Left renal cortex interstitium (tissue), 4 donors: Measurements from ENCODE around the gene SLC30A7. TPM values are rescaled to one million over a fixed set of nuclear protein-coding genes. Genes with fewer than 3 reads are reported as not detected.
A peak's percentile ranks its signal among the peaks of the same experiment; 100 is the strongest.
"Not testable (repeated sequence)": the region's sequence is repeated elsewhere in the genome, so short reads cannot be mapped to it uniquely, and the experiment has no call there.

Source experiments
- DNase-seq, 4 donors: peaks; one replicate each; pipeline ENCODE4 v3.0.0-alpha.2; 2013; ENCODE audit warnings: low read depth in 4 of 4, low spot score in 2 of 4, missing footprints in 1 of 4
- polyA plus RNA-seq, 4 donors: library from polyadenylated mRNA; unstranded; fragments of 120-200 nt; gene quantifications; one replicate each; pipeline ENCODE4 v1.2.1, GENCODE V29; 2013; ENCODE audit not compliant: insufficient read length in 4 of 4

Gene SLC30A7
- polyA plus RNA-seq, 4 donors = 14.5 to 22.9 (median 16.6) TPM

DNA sequence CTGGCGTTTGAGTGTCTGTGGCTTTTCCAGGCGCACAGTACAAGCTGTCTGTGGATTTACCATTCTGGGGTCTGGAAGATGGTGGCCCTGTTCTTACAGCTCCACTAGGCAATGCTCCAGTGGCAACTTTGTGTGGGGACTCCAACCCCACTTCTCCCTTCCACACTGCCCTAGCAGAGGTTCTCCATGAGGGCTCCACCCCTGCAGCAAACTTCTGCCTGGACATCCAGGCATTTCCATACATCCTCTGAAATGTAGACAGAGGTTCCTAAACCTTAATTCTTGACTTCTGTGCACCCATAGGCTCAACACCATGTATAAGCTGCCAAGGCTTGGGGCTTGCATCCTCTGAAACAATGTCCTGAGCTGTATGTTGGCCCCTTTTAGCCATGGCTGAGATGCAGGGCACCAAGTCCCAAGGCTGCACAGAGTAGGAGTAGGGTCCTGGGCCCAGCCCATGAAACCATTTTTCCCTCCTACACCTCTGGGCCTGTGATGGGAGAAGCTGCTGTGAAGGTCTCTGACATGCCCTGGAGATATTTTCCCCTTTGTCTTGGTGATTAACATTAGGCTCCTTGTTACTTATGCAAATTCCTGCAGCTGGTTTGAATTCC lies 5.9 kb upstream of the SLC30A7 start:
- DNase-seq = not testable (repeated sequence)

DNA sequence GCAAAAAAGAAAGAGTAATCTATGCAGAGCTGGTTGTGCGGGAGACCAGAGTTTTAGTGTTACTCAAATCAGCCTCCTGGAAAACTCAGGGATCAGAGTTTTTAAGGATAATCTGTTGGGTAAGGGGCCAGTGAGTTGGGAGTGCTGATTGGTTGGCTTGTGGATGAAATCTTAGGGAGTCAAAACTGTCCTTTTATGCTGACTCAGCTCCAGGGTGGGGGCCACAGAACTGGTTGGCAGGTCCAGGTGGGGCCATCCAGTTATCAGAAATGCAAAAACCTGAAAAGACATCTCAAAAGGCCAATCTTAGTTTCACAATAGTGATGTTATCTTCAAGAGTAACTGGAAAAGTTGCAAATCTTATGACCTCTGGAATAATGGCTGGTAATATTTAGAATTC lies 4.5 kb upstream of the SLC30A7 start:
- DNase-seq = no peak

DNA sequence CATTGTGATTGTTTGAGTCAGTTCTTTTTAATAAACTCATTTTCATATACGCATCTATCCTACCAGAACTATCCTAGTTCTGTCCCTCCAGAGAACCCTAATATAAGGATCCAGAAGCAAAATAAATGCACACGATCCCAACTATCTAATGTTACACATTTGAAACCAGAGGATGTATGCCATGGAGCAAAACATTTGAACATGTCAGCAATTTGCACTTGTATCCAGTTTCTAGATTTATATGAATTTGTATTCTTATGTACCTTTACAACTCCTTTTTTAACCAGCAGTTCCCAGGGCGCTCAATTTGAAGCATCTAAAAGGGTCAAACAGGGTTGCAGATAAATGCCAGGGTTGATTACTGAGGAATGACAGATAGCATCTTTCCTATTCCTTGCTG lies 3.3 kb upstream of the SLC30A7 start:
- DNase-seq = no peak

DNA sequence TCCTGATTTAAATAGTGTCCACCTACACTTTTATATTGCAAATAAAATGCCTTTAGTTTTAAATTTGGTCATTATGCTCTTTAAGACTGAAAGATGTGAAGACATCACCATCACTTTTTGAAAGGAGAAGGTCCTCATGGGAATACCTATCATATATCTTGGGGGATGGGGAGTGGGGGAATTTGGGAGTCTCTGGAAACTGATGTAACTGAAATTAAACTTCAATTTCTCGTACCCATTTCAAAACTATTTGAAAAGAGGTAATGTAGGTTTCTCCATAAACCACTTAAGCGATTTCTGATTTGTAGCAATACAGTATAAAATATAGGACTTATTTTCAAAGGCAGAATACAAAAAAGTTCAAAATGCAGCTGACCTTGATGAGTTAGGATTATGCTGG lies 2.2 kb upstream of the SLC30A7 start:
- DNase-seq = no peak

DNA sequence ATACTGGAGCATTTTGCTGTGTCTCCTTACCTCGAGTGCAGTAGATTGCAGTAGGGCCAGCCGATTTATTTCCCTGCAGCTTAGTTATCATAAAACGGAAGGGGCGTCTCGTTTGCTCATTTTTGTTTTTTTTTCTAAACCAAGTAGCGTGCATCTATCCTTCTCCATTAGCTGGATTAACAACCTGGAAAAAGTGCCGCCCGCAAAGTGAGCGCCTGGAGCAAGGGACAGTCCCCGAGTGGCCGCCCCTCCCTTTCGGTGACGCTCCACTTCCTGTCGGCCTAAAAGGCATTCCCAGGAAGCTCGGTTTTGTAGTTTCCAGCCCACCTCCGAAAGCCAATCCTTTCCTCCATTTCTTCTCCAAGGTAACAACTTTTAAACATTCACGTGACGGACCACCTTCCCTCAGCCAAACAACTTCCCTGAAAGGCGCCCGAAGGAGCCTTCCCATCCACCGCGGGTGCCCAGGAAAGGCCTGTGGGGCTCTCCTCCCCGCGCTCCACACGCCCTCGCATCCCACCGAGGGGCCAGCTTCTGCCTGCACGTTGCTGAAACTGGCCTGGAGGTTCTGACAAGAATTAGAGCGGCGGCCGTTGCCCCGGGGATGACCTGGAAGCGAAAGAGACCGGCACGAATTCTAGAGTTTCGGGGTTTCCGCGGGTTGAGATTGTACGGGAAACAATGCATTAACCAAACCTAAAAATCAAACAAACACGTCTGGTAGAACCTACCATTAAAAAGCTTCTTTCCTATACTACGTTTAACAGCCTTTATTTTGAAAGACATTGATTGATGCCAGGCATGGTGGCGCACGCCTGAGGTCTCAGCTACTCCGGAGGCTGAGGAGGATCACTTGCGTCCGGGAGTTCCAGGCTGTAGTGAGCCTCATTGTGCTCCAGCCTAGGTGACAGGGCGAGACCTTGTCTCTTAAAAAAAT lies 1.0 kb upstream of the SLC30A7 start, which contains the start of gene EXTL2:
Gene EXTL2 (minus strand): TSS at position 240 of the 937 bp plus-strand sequence. CDS start 6,085 bp downstream, outside the sequence.
- peak; percentile 79 to 90 (median 88) for DNase-seq

DNA sequence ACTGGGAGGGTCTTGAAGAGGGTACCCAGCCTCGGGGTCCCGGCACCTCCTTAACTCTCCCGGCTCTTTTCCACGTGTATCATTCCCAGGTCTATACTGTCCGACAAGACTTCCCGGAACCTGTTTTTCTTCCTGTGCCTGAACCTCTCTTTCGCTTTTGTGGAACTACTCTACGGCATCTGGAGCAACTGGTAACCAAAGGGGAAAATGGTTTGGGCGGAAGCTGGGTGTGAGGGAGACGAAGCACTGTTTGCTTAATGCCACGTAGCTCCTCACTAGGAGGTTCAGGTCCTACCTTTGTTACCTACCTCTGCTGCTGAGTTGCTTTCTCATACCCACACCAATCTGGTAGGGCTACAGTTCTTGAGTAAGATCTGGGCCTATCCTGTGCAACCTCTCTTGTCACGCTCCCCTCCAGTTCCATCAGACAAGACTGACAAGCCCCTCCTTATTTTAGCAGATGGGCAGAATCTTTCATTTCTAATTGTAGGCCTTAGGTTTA lies 642 bp downstream of the SLC30A7 start:
- DNase-seq = peak; percentile 24 to 34 (median 30)

DNA sequence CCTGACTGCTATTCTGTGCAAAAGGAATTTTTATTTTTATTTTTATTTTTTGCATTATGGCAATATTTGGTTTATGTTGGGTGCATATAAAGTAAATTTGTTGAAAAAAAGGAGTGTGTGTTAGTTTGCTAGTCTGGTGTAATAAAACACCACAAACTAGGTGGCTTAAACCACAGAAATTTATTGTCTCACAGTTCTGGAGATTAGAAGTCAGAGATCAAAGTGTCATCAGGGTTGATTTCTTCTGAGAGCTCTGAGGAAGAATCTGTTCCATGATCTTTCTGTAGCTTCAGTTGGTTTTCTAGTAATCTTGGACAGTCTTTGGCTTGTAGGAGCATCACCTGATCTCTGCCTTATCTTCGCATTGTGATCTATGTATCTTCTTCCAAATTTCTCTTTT lies 6.5 kb downstream of the SLC30A7 start:
- DNase-seq = no peak

DNA sequence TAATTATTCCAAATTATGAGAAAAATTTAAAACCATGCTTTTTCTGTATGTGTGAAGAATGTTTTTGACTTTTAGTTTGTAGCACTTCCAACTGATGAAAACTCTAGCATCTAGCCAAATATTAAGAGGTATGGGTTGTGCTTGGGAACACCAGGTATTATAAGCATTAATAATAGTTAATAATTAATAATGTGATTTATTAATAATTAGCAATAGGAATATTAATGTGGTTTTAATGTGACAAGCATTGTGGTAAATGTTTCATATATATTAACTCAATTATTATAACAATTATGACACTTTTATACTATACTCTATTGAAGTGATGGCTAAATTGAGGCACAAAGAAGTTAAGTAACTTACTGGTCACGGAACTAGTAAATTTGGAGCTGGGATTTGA lies 7.9 kb downstream of the SLC30A7 start:
- DNase-seq = no peak

DNA sequence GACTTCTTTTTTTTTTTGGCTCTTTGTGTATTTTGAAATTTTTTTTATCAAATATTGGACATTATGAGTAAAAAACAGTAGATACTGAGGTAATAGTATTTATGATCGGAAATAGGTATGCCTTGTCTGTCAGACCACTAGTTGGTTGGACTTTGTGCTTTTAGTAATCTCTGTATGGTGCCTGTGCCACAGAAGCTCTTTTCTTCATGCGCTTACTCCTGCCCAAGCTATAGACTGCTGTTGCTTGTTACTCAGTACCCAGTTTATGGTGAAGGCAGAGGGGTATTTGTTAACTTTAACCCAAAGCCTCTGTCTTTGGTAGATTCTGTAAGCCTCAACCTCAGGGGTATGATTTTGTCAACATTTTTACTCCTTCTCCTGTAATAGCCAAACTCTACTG lies 8.6 kb downstream of the SLC30A7 start:
- DNase-seq = no peak

DNA sequence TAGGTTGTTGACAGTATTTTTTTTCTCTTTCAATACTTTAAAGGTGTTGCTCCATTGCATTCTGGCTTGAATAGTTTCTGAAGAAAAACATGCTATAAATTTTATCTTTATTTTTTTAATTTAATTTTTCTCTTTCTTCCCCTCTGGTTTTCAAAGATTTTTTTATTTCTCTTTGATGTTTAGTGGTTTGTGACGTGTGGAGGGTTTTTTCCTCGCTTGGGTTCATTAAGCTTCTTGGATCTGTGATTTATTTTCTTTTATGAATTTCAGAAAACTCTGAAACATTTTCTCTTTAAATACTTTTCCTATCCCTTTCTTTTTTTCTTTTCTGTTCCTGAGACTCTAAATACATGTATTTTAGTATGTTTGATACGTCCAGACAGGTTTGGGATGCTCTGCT lies 9.3 kb downstream of the SLC30A7 start:
- DNase-seq = no peak

DNA sequence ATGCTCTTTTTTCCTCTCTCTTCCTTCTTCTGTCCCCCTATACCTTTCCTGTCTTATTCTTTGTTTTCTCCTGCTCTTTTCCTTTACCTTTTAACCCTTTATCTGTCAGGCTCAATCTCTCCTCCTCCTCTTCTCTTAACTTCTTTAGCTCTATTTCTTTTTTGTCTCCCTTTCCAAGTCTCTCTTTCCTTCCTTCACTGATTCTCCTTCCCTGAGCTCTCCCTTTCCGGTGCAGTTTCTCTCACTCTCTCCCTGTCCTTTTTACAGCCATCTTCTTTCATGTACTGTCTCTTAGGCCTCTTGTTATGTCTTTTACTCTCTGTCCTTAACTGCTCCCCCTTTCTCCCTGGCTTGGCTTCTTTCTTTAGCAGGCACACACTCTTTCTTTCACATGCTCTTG lies 12.0 kb downstream of the SLC30A7 start:
- no peak for DNase-seq

DNA sequence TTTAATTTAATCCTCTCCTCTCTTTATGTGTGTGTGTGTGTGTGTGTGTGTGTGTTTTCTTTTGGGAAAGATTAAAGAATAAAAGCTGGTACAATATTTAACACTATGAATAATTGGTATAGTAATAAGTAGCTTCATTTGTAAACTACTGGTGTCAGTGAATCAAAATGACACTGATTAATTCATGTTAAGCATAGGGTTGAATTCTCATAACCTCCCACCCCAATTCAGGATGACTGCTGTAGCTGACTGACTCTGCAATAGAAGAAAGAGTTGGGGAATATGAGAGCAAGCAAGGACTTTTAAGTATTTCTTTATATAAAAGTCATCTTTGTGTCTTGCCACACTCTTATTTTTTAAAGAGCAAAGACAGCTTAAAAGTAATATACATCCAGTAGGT lies 13.1 kb downstream of the SLC30A7 start:
- no peak for DNase-seq

DNA sequence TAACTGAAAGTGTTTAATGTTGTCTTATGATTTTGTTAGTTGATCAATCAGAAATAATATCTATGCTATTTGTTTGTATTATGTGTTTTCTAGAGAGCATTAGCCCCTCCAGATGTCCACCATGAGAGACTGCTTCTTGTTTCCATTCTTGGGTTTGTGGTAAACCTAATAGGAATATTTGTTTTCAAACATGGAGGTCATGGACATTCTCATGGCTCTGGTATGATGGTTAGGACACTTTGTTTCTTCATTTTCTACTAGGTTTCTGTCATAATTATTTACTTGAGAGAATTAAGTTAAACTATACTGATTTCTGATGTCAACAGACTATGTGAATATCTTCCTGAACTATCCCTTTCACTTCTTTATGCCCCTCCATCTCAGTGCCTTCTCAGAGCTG lies 16.1 kb downstream of the SLC30A7 start:
- DNase-seq = no peak

DNA sequence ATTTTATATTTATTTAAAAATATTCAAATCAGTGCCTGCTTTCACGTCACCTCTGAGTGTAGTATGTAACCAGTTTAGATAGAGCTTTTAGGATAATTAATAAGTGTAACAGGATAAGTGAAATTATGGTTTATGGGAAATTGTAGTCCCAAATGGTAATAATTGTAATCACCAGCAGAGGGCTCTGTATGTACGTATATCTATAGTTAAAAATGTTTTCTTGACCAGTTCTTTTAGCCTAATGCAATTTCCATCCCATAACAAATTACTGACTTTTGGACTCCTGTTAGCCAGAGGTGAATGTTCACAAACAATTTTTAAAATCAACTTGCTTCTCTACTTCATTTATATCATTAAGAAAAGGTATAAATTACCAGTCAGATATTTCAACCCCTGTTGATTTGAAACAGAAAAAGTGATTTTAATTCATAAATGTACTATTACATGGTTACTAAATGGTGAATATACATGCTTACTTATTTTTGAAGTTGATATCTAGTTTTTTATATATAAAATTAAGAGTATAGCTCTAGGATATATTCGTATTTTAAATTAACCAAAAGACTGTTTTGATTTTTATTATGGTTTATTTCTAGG lies 25.3 kb downstream of the SLC30A7 start:
- peak; percentile 18 to 33 (median 27) for DNase-seq

DNA sequence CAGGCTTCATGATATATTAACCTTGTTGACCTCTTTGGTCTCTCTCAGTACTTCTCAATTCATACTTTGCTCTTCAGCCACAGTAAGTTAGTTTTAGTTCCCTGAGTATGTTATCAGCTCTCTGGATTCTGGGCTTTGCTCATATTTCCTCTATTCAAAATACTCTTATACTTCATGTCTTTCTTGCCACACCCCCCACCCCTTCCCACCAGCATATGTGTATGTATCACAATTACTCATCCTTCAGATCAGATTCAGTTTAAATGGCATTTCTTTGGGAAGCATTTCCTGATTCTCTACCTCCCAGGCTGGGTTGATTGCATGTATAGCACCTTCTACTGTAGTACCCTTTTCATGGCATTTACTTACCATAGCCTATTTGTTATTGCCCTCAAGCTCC lies 28.3 kb downstream of the SLC30A7 start:
- DNase-seq = no peak

DNA sequence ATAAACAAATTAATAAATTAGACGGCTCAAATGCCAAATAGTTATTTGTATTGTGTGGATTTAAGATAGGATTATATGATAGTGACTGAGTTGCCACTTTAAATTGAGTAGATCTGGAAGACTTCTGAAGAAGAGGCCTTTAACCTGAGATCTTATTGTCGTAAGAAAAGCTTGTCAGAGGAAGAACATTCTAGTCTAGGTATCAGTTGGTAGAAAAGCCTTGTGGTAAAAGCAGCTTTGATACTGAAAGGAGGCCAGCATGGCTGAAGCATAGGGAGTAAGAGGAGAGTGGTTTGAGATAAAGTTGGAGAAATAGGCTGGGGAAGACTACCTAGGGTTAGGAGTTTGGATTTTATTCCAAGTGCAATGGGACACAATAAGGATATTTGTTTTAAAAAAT lies 29.1 kb downstream of the SLC30A7 start:
- DNase-seq = no peak

DNA sequence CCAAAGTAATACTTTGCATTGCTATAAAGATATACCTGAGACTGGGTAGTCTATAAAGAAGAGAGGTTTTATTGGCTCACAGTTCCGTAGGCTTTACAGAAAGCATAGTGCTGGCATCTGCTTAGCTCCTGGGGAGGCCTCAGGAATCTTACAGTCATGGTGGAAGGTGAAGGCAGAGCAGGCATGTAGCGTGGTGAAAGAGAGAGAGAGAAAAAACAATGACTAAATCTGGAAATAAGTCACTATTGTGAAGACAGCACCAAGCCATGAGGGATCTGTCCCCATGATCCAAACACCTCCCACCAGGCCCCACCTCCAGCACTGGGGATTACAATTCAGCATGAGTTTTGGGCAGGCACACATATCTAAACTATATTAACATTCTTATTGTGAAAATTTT lies 30.4 kb downstream of the SLC30A7 start:
- no peak for DNase-seq

DNA sequence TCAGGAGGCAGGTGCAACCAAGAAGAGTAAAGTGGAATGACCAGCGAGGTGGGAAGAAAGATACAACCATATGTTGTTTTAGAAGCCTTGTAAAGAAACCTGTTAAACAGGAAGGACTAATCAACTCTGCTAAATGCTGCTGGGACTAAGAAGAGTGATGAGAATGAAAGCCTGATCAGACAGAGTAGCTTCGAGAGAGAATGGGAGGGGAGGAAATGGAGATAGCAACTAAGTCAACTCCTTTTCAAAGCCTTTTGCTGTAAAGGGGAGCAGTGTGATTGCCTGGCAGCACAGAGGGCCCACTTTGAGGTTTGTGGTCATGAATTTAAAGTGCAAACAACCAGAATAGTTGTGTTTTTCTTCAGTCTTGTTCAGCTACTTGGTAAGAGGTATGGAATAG lies 31.4 kb downstream of the SLC30A7 start:
- DNase-seq = no peak

DNA sequence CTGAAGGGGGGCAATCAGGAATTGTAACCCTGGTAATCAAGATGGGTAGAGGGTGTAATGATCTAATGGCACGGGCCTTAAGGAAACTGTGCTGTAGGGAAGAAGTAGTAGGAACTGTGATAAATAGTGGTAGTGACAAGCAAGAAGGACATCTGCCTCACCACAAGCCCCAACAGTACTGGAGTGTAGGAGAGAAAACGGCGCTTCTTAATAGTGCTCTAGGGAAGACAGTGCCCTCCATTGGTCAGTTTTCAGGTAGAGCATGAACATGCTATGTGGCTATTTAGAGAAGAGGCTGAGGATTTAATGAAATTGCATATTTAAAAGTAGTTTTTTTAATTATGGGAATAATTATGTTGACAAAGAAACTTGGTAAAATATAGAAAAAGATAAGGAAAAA lies 32.2 kb downstream of the SLC30A7 start:
- no peak for DNase-seq

DNA sequence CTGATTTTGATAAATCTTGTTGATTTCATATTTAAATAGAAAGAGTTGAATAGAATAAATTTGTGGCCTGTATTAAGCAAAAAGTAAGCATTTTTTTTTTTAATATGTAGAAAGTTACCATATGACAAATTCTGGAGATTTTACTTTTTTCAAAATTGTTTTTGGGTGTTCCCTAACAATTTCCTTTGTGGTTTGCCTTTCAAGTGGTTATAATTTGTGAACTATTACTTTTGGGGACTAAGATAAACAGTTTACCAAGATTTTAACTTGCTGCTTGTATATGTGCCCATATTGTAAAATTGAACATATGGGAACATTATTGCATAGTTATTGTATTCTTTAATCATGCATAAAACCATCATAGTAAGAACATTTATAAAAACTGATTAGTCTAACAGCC lies 34.6 kb downstream of the SLC30A7 start:
- no peak for DNase-seq

DNA sequence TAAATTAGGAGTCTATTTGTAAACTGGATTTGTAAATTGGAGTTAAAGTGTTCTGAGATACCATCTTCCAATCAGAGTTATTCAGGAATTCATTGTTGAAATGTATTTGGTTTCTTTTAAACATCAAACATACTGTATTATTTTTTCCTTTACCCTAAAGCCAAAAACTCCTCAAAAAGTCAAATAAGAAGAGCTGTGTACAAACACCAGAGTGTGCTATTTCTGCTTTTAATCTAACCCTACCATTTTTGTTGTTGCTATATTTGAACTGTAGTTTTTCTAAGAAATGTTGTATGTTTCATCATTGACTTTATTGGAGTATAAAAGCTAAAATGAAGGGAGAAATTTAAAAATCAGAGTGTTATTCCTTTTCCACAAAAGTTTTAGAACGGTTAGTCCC lies 35.8 kb downstream of the SLC30A7 start:
- DNase-seq = no peak
